Right renal cortex interstitium (tissue), 3 donors: Measurements from ENCODE around the gene NPFFR2. TPM values are rescaled to one million over a fixed set of nuclear protein-coding genes. Genes with fewer than 3 reads are reported as not detected.
"Not testable (repeated sequence)": the region's sequence is repeated elsewhere in the genome, so short reads cannot be mapped to it uniquely, and the experiment has no call there.

Source experiments
- DNase-seq, 3 donors: peaks; one replicate each; pipeline ENCODE4 v3.0.0-alpha.2; 2013; ENCODE audit warnings: low read depth in 3 of 3, low spot score in 2 of 3
- polyA plus RNA-seq, 3 donors: library from polyadenylated mRNA; unstranded; fragments of 120-200 nt; gene quantifications; one replicate each; pipeline ENCODE4 v1.2.1, GENCODE V29; 2013; ENCODE audit not compliant: insufficient read length in 3 of 3

NPFFR2 gene
- polyA plus RNA-seq, 3 donors: 0.74 to 1.6 (median 0.92) TPM

GRCh38 chr4:72110886-72111285 is 79.1 kb downstream of the NPFFR2 start:
- DNase-seq: no peak

- DNase-seq: no peak
These were observed 80.1 kb downstream of the NPFFR2 start for GRCh38 chr4:72111863-72112262.

- no peak for DNase-seq
These were observed 80.8 kb downstream of the NPFFR2 start for GRCh38 chr4:72112514-72113156.

GRCh38 chr4:72118017-72118416 is 86.2 kb downstream of the NPFFR2 start:
- DNase-seq: no peak

GRCh38 chr4:72119946-72120345 is 88.1 kb downstream of the NPFFR2 start:
- no peak for DNase-seq

GRCh38 chr4:72128741-72129140 is 96.9 kb downstream of the NPFFR2 start:
- DNase-seq: no peak

GRCh38 chr4:72136429-72136828 is 104.6 kb downstream of the NPFFR2 start:
- DNase-seq: no peak

- not testable (repeated sequence) for DNase-seq
These were observed 108.2 kb downstream of the NPFFR2 start for GRCh38 chr4:72139997-72140396.

GRCh38 chr4:72144241-72144640 is 112.4 kb downstream of the NPFFR2 start:
- no peak for DNase-seq

- no peak for DNase-seq
These were observed 120.9 kb downstream of the NPFFR2 start for GRCh38 chr4:72152731-72153130.

- not testable (repeated sequence) for DNase-seq
These were observed 121.8 kb downstream of the NPFFR2 start for GRCh38 chr4:72153634-72154033.

GRCh38 chr4:72169285-72169684 is 137.5 kb downstream of the NPFFR2 start:
- not testable (repeated sequence) for DNase-seq

GRCh38 chr4:72169861-72170260 is 138.1 kb downstream of the NPFFR2 start:
- no peak for DNase-seq

GRCh38 chr4:72171761-72172160 is 140.0 kb downstream of the NPFFR2 start:
- no peak for DNase-seq

- DNase-seq: no peak
These were observed 147.5 kb downstream of the NPFFR2 start for GRCh38 chr4:72179342-72179741.

GRCh38 chr4:72186714-72187113 is 154.9 kb downstream of the NPFFR2 start:
- no peak for DNase-seq

- DNase-seq: no peak
These were observed 162.2 kb downstream of the NPFFR2 start for GRCh38 chr4:72194046-72194445.

- no peak for DNase-seq
These were observed 162.7 kb downstream of the NPFFR2 start for GRCh38 chr4:72194453-72194852.

Other genes with a start within 250 kb of the NPFFR2 start
- under 1 TPM; 0.33 to 0.62 (median 0.41) TPM for gene GC, start 247.9 kb upstream of the NPFFR2 start, polyA plus RNA-seq